ENCODE results near the gene HOXC6.

DNA sequence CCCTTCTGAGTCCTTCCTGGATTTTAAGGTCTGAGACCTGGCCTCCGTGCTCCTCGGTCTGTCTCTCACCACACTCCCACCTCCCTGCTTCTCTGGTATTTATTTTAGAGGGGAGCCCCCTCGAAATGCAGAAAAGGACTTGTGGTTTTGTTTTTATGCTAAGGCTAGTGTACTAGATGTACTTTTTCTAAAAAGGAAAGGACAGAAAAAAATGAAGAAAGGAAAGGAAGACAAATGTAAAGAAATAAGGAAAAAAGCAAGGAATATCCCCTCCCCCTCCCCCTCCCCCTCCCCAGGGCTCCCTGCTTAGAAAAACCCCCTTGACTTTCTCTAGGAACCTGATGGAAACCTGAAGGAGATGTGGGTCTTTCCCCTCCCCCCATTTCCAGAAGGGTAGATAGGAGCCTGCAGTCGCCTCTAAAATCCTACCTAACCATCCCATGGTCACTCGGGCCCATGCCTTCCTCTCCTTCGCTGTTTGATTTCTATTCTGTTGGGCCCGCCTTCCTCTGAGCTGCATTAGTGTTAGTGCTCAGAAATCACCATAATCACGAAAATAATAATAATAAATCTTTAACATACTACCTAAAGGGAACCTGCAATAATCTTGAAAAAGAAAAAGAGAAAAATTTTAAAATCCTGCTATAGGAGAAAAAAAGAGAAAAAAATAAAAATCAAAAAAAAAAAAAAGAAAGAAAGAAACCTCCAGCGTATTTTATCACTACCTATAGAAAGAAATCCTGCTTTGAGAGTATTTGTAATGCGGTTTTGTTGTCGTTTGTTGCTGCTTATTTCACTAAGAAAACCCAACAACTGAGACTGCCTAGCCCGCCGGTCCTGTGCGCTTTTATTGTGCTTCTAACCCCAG, 16.3 kb upstream of the HOXC6 start:
- TF ChIP-seq CTCF (IDR thresholded peaks at IDR 0.05; ENCODE audit: insufficient read depth, low read length) (no peak), POLR2AphosphoS5 (IDR thresholded peaks at IDR 0.05; ENCODE audit: low read depth) (no peak), REST (IDR thresholded peaks at IDR 0.05; ENCODE audit: insufficient replicate concordance, low read depth) (no peak)
